ENCODE results near the gene VAV3. TPM values are rescaled to one million over a fixed set of nuclear protein-coding genes. Genes with fewer than 3 reads are reported as not detected.

VAV3 gene
- total and polyA plus RNA-seq, 3 donors from 2014 or later: 10.1 to 11.4 (median 11.3) TPM

DNA sequence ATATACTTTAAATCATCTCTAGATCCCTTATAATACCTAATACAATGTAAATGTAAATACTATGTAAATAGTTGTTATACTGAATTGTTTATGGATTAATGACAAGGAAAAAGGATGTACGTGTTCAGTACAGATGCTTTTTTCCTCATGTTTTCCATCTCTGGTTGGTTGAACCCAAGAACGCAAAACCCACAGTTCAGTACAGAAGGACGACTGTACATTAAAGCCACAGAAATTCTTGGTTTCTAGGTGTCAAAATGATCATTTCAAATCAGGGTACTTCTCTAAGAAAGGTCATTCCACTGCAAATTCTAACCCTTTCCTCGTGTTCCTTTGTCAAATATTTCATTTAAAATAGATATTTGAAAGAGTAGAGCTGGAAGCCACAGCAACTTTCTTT is 158.1 kb downstream of the VAV3 start:
- intact Hi-C loops (cut with DNase I; ENCODE audit: low total_unique reads): no loop called here
- no peak overlapping the region for H3K27ac ChIP-seq
- H3K9me3 ChIP-seq: no peaks in the 10 kb centered on the region
- DNase-seq: no peak
- 83 to 90% methylated on average over 4 of the region's 4 CpGs for WGBS, 2 donors
- H3K36me3 ChIP-seq (ENCODE audit: low read depth, missing control alignments): no peaks in the 10 kb centered on the region
- H3K4me1 ChIP-seq: no peaks in the 10 kb centered on the region
- TF ChIP-seq POLR2A (IDR thresholded peaks at IDR 0.05): no peak
- TF ChIP-seq, protein P1, sequence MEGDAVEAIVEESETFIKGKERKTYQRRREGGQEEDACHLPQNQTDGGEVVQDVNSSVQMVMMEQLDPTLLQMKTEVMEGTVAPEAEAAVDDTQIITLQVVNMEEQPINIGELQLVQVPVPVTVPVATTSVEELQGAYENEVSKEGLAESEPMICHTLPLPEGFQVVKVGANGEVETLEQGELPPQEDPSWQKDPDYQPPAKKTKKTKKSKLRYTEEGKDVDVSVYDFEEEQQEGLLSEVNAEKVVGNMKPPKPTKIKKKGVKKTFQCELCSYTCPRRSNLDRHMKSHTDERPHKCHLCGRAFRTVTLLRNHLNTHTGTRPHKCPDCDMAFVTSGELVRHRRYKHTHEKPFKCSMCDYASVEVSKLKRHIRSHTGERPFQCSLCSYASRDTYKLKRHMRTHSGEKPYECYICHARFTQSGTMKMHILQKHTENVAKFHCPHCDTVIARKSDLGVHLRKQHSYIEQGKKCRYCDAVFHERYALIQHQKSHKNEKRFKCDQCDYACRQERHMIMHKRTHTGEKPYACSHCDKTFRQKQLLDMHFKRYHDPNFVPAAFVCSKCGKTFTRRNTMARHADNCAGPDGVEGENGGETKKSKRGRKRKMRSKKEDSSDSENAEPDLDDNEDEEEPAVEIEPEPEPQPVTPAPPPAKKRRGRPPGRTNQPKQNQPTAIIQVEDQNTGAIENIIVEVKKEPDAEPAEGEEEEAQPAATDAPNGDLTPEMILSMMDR (IDR thresholded peaks at IDR 0.05): no peak
- no peaks in the 10 kb centered on the region for H3K27me3 ChIP-seq
- H3K4me3 ChIP-seq: no peak overlapping the region

DNA sequence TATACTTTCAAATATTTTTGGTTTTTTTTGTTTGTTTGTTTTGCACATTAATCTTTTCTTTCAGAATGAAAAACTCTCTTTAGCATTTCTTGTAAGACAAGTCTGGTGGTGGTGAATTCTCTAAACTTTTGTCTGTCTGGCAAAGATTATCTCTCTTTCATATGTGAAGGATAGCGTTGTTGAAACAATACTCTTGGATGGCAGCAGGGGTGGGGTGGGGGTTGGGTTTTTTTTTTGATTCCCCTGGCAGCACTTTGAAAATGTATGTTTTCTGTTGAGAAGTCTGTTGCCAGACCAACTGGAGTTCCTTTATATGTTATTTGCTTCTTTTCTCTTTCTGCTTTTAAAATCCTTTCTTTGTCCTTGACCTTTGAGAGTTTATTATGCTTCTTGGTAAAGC is 160.2 kb downstream of the VAV3 start:
- 71 to 83% methylated on average over 1 of the region's 1 CpG for WGBS, 2 donors
- no peaks in the 10 kb centered on the region for H3K36me3 ChIP-seq (ENCODE audit: low read depth, missing control alignments)
- DNase-seq: no peak
- H3K27me3 ChIP-seq: no peaks in the 10 kb centered on the region
- H3K9me3 ChIP-seq: no peaks in the 10 kb centered on the region
- intact Hi-C loops (cut with DNase I; ENCODE audit: low total_unique reads): no loop called here
- TF ChIP-seq, protein P1 (IDR thresholded peaks at IDR 0.05): no peak
- no peak for TF ChIP-seq POLR2A (IDR thresholded peaks at IDR 0.05)
- no peaks in the 10 kb centered on the region for H3K4me1 ChIP-seq
- no peak overlapping the region for H3K4me3 ChIP-seq
- no peak overlapping the region for H3K27ac ChIP-seq

DNA sequence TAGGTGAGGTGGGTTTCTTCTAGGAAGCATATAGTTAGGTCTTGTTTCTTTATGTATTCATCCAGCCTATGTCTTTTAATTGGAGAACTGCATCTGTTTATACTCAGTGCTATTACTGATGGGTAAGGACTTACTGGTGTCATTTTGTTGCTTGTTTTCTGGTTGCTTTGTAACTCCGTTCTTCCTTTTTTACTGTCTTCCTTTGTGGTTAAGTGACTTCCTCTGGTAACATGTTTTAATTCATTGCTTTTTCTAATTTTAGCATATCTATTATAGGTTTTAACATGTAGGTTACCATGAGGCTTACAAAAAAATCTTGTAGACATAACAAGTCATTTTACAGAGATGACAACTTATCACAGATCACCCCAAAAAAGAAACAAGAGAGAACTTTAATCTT is 160.8 kb downstream of the VAV3 start:
- Histone ChIP-seq H3K27ac (no peak overlapping the region), H3K9me3 (no peaks in the 10 kb centered on the region), H3K36me3 (ENCODE audit: low read depth, missing control alignments) (no peaks in the 10 kb centered on the region), H3K27me3 (no peaks in the 10 kb centered on the region), H3K4me3 (no peak overlapping the region), H3K4me1 (no peaks in the 10 kb centered on the region)
- DNase-seq: no peak
- TF ChIP-seq, protein P1 (IDR thresholded peaks at IDR 0.05): no peak
- TF ChIP-seq POLR2A (IDR thresholded peaks at IDR 0.05): no peak
- 84 to 89% methylated on average over 1 of the region's 1 CpG for WGBS, 2 donors
- intact Hi-C loops (cut with DNase I; ENCODE audit: low total_unique reads): no loop called here

DNA sequence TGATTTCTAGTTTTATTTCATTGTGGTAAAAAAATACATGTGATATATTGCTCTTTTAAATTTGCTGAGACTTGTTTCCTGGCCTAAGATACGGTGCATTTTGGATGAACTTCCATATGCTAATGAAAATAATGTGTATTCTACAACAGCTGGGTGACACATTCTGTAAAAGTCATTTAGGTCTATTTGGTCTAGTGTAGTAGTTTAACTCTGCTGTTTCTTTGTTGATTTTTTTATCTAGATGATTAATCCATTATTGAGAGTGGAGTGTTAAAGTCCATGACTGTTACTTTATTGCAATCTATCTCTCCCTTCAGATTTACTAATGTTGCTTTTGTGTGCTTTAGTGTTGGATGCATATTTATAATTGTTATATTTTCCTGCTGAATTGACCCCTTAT is 161.4 kb downstream of the VAV3 start:
- no peak overlapping the region for H3K4me3 ChIP-seq
- no peak for DNase-seq
- H3K27ac ChIP-seq: no peak overlapping the region
- H3K27me3 ChIP-seq: no peaks in the 10 kb centered on the region
- intact Hi-C loops (cut with DNase I; ENCODE audit: low total_unique reads): no loop called here
- no peaks in the 10 kb centered on the region for H3K9me3 ChIP-seq
- WGBS, 2 donors: 58 to 65% methylated on average over 1 of the region's 1 CpG
- no peak for TF ChIP-seq POLR2A (IDR thresholded peaks at IDR 0.05)
- TF ChIP-seq, protein P1 (IDR thresholded peaks at IDR 0.05): no peak
- H3K4me1 ChIP-seq: no peaks in the 10 kb centered on the region
- no peaks in the 10 kb centered on the region for H3K36me3 ChIP-seq (ENCODE audit: low read depth, missing control alignments)

DNA sequence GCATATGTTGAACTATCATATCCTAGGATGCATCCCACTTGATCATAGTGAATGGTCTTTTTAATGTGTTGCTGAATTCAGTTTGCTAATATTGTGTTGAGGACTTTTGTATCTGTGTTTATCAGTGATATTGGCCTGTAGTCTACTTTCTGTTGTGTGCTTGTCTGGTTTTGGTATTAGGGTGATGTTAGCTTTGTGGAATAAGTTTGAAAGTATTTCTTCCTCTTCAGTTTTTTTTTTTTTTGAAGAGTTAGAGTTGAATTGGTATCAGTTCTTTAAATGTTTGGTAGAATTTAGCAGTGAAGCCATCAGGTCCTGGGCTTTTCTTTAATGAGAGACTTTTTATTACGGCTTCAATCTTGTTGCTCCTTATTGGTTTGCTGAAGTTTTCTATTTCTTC is 162.3 kb downstream of the VAV3 start:
- no peak for DNase-seq
- H3K4me1 ChIP-seq: no peaks in the 10 kb centered on the region
- WGBS, 2 donors: 95 to 100% methylated on average over 1 of the region's 1 CpG
- H3K27ac ChIP-seq: no peak overlapping the region
- no peaks in the 10 kb centered on the region for H3K27me3 ChIP-seq
- H3K9me3 ChIP-seq: no peaks in the 10 kb centered on the region
- no peak overlapping the region for H3K4me3 ChIP-seq
- no peaks in the 10 kb centered on the region for H3K36me3 ChIP-seq (ENCODE audit: low read depth, missing control alignments)
- intact Hi-C loops (cut with DNase I; ENCODE audit: low total_unique reads): no loop called here
- TF ChIP-seq, protein P1 (IDR thresholded peaks at IDR 0.05): no peak
- no peak for TF ChIP-seq POLR2A (IDR thresholded peaks at IDR 0.05)
